Endothelial cell of umbilical vein (primary cell): Measurements from ENCODE around the gene MEI1.

ENCODE experiments used
- CTCF ChIP-seq, 2 donors: IDR thresholded peaks; 1 replicate in 1 of 2; 2 replicates in 1 of 2; pipeline ENCODE4 v1.5.1; 2011; ENCODE audit warnings: low read length in 2 of 2, mild to moderate bottlenecking in 2 of 2, moderate library complexity in 2 of 2, control low read depth in 1 of 2, inconsistent platforms in 1 of 2, low read depth in 1 of 2; ENCODE audit not compliant: insufficient read depth in 1 of 2; ENCODE audit errors: extremely low read depth in 1 of 2
- EZH2 ChIP-seq: IDR thresholded peaks from 2 replicates; pipeline ENCODE4 v1.6.1; 2012; ENCODE audit warnings: borderline replicate concordance, low read depth, mild to moderate bottlenecking, moderate library complexity, low read length, inconsistent platforms; ENCODE audit not compliant: severe bottlenecking
- MAX ChIP-seq: IDR thresholded peaks from 2 replicates; pipeline ENCODE4 v1.6.1; 2011; ENCODE audit not compliant: insufficient read depth, insufficient read length
- MYC ChIP-seq: IDR thresholded peaks from one replicate; pipeline ENCODE4 v1.6.1; 2011; ENCODE audit warnings: mild to moderate bottlenecking, low read depth, low read length
- POLR2A ChIP-seq: IDR thresholded peaks from 2 replicates; pipeline ENCODE4 v1.6.1; 2012; ENCODE audit warnings: low read depth, mild to moderate bottlenecking, control low read depth, low read length
- POLR2AphosphoS5 ChIP-seq: IDR thresholded peaks from 2 replicates; pipeline ENCODE4 v1.6.1; 2012; ENCODE audit warnings: low read depth, mild to moderate bottlenecking, control low read depth, low read length, moderate library complexity; ENCODE audit not compliant: insufficient read depth

GRCh38 chr22:41808400-41808799 is 109.1 kb downstream of the MEI1 start:
- TF ChIP-seq POLR2A (no peak), CTCF (IDR thresholded peaks at IDR 0.05; ENCODE audit: extremely low read depth in 1 of 2, insufficient read depth in 1 of 2, low read depth in 1 of 2, low read length in 2 of 2) (no peak), POLR2AphosphoS5 (no peak), MYC (no peak), MAX (no peak), EZH2 (no peak)
